Skin of body (tissue), 2 donors: ENCODE measurements around the gene ARAP3. TPM values are rescaled to one million over a fixed set of nuclear protein-coding genes. Genes with fewer than 3 reads are reported as not detected.

Source experiments
- DNase-seq: peaks from one replicate; lab custom pipeline; 2025; lab: John Stamatoyannopoulos, UW
- total RNA-seq: library from RNA; depleted of rRNA; stranded (reverse); fragments of >200 nt; gene quantifications from one replicate; pipeline ENCODE4 v1.2.3, GENCODE V29; 2014

Gene ARAP3
- total RNA-seq, 1 donor from 2014 or later, result 5.0 TPM

DNA sequence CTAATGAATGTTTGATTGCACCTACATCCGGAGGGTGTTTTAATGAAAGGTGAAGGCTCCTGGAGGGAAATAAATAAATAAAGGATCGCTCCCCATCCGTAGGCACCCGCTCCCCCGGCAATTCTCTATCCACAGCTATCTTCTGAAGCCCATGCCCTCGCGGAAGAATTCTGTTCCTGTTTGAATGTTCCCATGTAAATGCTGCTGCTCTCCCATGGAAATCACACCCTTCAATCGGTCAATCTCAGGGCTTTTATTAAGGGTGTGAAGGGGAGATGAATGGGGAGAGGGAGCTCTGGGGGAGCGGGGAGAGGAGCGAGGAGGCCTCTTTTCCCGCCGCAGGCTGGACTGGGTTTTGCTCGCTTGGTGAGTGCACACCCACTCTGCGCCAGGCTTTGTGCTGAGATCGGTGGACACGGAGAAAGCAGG, 21.1 kb upstream of the ARAP3 start:
- no peak for DNase-seq

DNA sequence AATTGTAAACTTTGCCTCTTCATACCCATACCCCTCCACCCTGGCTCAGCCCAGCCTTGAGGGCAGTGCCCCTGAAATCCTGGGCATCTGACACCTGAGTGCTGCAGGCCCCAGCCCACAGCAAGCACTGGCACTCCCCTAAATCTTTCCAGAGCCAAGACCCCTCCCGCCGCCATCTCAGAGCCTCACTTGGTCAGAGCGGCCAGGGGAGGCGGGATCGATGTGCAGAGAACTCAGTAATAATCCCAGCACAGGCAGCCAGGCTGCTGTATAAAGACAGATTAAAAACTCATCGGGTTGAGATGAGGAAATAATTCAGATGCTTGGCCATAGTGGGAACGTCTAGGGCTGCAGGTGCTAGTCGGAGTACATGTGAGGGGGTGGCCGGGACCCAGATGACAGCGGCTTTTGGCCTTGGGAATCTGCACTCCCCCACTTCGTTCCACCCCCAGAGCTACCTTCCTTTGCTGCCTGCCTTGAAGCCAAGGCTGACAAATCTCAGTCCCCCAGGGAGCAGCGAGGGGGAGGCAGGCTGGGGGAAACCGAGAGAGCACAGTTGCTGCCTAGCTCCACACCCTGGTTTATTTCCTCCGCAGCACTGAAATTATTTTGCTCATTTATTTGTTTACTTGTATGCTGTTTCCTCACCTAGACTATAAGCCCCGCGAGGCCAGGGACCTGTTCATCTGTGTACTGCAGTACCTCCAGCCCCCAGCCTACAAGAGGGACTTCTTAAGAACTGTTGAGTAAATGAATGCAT, 19.5 kb upstream of the ARAP3 start:
- no peak for DNase-seq

DNA sequence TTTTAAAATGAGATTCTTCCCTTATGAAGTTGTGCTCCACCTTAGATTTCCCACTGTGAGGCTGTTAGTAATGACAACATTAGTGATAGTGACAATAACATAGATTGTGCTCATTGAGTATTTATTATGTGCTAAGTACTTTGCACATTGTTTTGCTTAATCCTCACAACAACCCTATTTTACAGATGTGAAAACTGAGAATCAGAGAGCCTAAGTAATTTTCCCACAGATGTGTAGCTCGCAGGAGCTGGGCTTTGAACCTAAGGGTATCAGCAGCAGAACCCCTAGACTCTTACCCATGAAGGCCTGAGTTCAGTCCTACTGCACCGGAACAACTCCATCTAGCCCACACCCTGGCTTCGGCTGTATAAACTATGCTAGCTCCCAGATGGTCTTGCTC, 15.6 kb upstream of the ARAP3 start:
- no peak for DNase-seq

DNA sequence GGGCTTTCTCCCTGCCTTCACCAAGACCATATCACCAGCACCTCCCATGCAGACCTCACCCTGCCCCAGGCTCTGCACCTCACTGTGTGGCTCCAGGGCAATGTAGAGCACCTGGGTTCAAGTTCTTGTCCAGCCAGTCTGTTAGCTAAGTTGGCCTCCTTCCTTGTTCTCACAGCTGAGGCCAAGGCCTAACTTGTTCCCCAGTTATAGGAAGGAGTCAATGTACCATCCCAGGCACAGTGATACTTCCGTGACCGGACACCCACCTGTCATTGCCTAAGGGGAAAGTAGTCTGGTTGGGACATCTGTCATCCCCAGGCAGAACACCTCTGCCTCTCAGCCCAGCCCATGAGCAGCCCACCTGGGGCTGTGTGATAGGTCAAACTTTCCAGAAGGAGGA, 14.4 kb upstream of the ARAP3 start:
- no peak for DNase-seq

DNA sequence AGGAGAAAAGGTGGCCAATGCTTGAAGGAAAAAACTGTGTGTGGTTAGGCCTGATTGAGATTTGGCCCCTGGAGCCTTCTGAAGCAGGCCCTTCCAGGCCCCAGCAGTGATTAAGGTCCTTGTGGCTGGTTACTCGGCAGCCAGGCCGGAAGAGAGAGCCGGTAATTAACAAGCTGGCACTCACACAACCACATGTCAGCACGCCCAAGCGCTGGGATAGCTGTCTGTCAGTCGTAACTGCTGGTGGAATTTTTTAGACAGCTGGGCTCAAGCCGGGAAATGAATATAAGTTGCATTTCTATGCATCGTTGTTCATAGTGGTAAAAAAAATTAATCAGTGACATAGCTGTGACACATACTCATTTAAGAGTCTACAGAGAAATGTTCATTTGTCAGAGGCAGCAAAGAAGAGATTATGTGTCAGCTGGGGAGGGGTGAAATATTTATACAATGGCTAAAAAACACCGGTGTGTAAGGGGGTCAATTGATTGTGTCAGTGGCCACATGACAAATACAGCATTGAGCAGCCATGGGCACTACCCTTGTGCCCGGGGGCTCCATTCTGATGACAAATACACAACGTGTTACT, 13.7 kb upstream of the ARAP3 start:
- peak; percentile 66 for DNase-seq

DNA sequence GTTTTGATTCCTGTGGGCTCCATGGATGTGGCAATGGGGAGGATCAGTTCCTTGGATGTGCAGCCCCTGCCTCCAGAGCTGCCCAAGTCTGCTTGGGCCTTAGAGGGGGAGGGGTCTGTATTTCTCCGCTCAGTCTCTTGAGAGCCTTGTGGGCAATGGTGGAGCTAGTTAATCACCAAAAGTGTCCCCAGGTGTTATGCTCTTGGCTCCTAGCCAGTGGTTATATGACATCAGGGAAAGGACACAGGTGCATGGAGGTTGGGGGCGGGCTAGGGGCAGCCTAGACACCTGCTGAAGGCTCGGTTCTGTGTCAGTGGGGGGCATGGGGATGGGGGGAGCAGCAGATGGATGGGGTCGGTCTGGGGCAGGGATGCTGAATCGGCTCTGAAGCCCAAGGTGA, 12.4 kb upstream of the ARAP3 start:
- DNase-seq, result no peak

DNA sequence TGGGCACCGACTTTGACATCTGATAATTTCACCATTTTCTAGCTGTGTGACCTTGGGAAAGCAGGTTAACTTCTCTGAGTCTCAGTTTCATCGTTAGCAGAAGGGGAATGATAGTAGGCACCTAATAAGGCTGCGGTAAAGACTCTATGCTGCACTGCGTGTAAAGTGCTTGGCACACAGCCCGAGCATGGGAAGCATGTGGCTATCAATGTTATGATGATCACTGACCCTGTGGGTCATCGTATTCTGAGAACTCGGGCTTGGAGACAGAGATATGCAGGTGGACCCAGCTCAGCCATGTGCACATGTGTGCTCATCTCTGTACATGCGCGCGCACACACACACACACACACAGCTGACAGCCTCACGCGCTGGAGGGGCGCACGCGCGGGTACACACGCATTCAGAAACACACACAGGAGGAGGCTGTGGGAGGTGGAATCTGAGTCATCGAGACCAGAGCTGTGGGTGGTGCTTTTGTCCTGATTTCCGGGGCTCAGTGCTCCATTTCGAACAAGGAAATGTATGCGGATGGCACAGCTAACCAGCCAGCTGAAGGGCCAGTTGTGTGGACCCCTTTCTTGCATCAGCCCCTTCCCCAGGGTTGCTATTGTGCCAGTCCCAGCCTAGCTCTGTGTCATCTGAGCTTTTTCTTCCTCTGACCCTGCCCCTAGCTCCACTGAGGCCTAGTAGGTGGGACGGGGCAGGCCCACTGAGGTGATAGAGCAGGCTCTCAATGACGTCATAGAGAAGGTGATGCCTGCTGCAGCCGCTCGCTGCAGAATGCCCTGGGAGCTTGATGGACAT, 11.1 kb upstream of the ARAP3 start:
- DNase-seq, result no peak

DNA sequence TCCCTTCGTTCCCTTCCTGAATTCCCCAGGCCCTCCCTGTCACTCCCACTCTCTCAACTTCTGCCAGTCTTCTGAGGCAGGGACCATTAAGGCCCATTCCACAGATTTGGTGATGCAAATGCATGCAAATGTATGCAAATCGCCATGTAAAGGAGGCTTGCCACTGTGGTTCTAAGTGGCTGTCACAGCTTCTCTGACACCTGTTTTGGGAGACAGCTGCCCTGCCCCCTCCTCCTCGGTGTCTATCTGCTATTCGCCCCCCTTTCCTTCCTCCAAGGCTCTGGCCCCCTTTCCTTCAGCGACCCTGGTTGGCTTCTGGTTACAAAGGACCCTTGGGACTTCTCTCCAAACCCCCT, 10.5 kb upstream of the ARAP3 start:
- no peak for DNase-seq

DNA sequence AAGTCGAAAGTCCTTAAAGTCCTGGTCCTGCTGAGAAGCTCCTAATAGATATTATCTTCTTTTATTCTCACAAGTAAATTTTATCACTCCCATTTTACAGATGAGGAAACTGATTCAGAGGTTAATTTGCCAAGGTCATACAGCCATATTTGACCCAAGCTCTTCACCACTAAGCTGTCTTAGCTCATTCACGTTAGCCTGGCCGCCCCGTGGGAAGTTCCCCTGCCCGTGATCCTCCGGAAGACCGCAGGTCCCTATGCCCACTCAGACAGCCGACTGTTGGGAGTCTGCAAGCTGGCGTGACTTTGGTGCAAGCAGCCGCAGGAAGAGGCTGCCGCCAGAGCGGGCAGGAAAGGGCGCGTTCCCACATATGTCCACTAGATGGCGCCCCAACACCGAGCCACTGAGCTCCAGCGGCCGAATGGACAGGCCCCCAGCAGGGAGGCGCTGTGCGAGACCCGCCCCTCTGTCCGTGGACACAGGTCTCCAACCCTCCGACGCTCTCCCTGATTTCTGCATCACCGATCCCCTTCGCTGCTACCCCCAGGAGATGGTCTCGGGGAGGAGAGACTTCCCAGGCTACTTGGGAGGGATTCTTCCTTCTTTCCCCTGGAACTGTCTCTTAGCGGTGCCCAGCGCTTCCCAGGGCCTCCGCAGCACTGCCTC, 10.0 kb upstream of the ARAP3 start:
- DNase-seq, result peak; percentile 69

DNA sequence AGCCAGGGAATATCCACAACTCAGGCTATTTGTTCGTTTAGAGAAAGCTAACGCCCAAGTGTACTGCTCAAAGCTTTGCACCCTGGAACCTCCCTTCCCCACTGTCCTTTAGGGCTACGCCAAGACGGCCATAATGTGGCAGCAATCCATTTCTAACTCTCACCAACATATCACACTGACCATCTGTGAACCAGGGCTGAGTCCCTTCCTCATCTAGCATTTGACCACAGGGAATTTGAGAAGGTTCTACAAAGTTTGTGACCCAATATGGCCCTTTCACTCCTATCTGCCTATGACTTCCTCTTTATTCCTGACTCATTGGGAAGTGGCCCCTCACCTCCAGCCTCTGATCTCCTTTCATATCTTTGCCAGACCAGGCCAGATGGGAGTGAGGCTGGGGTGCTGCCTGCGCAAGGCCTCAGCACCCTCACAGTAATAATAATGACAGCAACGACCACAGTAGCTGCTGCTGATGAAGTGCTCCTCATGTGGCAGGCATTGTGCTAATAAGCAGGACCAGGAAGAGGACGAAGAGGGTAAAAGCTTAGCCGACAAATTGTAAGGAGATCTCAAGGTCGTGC, 9.3 kb upstream of the ARAP3 start:
- DNase-seq, result no peak

DNA sequence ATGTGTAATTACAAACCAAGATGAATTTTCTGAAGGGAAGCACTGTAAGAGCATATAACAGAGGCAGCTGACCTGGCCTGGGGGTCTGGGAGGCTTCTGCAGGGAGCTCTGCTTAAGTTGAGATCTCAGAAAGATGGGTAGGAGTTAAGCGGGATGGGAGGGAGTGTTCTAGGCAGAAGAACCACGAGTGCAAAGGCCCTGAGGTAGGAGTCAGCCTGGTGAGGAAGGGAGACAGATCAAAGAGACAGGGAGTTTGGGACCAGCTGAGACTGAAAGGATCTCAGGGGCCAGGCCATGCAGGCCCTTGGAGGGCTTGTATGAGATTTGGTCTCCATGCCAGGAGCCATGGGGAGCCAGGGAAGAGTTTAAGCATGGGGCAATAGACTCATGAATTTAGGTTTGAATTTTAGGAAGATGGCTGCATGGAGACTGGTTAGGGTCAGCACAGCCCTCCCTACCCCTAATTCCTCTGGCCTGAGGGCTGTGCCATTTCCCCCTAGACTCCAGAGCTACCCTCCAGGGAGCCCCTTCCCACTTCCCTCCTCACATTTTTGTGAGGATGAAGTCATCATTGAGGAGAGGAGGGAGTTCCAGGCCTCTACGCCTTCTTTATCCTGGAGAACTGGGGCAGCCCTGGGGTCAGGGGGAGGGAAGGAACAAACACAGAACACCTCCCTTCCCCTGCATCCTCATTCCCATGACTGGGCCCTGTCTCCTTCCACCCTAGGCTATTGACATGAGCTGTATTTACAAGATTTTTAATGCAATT, 4.8 kb upstream of the ARAP3 start:
- DNase-seq, result no peak

DNA sequence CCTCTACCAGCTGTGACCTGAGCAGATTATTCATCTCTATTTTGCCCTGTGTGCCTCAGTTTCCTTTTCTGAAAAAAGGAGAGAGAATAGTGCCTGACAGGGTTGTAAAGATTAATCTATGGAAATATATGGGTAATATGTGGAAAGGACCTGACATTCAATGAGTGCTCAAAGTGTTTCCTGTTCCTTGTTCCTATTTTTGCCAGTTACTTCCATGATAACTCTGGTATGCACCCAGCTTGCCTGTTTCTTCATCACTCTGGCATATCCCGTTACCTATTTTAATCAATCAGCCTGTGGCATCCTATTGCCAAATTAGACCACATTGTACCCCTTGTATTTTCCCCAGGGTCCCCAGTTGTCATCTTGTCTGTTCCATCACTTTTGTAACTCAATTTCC, 3.6 kb upstream of the ARAP3 start:
- DNase-seq, result no peak

DNA sequence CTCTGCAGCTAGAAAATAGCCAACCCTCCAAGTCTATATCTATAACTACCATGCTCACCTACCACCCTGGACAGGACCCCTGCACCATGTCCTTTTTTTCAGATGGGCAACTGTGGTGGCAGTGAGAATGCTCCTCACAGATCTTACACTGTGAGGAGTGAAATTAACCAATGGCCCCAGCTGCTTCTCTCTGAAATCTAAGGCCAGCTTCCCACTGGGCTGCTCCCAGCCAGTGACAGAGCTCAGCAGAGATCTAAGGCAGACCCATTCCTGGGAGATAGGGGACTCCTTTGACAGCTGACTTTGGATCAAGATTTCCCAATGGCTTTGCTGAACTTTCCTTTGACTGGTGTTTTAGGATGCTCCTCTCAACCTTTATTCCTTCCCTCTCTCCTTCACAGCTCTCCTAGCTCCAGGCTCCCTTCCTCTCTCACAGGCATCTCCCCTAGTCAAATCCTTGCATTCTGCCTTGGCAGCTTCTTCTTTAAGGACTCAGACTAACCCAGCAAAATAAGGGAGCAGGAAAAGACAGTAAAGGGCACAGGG, 1.6 kb upstream of the ARAP3 start:
- no peak for DNase-seq

DNA sequence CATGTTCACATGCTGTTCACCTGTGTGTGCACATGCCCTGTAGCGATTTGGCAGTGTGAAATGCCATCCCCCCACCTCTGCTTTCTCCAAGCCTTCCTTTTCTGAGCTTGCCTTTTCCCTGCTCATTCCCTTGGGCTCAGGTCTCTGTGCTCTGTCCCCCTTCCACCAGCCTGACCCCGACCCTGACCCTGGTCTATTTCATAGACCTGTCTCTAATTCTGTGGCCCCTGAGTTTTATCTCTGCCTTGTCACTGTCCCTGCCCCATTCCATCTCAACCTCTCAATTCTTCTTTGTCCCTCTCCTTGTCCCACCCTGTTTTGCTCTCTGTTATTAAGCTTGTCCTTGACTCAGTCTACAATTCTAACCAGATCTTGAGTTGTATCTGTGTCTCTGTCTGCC, 735 bp downstream of the ARAP3 start:
- DNase-seq, result no peak

DNA sequence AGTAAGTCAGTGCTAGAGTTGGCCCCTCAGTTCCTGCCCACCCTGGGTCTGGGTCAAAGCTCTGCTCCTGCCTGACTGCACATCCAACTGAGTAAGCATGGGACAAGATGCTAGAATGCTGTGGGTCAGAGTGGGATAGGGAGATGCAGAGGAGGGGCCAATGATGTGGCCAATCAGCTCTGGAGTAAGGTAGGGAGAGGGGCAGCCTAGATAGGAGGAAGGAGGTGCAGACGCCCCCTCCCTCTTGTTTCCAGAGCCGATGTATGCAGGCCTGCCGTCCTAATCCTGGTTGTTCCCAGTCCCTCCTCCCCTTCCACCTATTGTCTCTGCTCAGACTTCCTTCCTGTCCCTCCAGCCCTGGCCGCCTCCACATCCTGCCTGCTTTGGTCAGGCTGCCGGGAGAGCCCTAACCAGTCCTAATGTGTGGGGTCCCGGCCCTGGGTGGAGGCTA, 1.3 kb downstream of the ARAP3 start:
- peak; percentile 29 for DNase-seq

DNA sequence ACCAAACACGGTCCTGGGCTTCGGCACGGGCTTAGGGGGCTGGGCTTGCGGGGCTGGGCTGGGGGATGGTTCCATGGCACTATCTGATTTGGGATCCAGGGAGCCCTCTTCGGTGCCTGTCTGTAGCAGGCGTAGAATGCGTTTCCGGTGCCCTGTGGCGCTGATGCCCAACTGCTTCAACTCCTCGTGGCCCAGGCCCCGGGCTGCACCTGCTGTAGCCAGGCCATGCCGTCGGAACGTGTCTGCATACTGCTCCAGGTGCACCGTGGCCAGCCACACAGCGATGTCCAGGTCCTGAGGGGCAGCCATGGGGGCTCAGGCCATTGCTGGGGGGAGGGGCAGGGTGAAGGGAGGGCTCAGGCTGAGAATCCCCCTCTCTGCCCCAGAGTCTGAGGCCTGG, 1.9 kb downstream of the ARAP3 start:
- no peak for DNase-seq

DNA sequence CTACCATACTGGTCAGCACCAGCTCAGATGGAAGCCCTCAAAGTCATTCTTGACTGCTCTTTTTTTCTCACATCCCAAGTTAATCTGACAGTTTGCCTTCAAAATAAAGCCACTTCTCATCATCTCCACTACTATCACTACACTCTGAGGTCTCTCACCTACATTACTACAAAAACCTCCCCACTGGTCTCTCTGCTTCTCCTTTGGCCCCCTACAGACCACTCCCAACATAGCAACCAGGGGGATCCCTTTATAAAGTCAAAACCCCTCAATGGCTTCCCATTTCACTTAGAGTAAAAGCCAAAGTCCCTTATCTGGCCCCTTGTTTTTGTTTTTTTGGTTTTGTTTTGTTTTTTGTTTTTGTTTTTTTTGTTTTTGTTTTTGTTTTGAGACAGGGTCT, 4.6 kb downstream of the ARAP3 start:
- DNase-seq, result no peak

DNA sequence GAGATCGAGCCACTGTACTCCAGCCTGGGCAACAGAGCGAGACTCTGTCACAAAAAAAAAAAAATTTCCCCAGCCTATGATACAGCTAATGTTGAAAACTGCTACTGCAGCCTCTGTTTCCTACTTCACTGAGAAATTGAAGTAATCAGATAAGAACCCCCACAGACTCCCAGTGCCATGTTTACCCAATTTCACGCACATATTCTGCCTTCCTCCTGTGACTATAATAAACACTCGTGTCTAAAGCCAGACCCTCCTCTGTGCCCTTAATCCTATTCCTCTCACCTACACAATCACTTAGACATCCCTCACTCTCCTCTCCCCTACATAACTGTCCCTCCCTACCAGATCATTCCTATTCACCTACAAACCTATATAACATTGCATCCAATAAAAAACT, 6.4 kb downstream of the ARAP3 start:
- no peak for DNase-seq

DNA sequence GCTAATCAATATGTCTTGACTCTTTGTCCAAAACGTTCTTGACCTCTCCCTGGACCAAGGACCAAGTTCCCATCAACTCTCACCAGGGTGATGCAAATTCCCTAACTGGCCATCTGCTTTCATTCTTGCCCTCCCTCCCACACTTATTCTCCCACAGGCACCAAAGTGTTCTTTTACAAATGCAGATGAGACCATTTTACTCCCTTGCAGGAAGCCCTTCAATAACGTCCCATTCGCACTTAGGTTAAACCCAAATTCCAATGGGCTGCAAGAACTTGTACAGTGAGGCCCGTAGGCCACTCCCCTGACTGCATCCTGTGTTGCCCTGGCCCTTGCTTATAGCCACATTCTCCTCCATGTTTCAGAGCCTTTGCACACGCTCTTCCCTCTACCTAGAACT, 7.3 kb downstream of the ARAP3 start:
- no peak for DNase-seq
